Tibial nerve (tissue), 3 donors: ENCODE measurements around the gene CENPV.

ENCODE experiments used
- POLR2A ChIP-seq, 2 donors: fragments of 450-650 bp; IDR thresholded peaks; one replicate each; pipeline ENCODE4 v1.6.1; 2017; ENCODE audit warnings: antibody characterized with exemption in 2 of 2, mild to moderate bottlenecking in 2 of 2, moderate library complexity in 2 of 2
- TF ChIP-seq, protein P1 (sequence below), 5 experiments: fragments of 200-600 bp in 3 of 5; fragments of 450-650 bp in 2 of 5; sonication (generic) in 3 of 5; IDR thresholded peaks; one replicate each; pipeline ENCODE4 v1.5.1; 2016 to 2019; ENCODE audit warnings: antibody characterized with exemption in 5 of 5, mild to moderate bottlenecking in 3 of 5, moderate library complexity in 2 of 5

DNA sequence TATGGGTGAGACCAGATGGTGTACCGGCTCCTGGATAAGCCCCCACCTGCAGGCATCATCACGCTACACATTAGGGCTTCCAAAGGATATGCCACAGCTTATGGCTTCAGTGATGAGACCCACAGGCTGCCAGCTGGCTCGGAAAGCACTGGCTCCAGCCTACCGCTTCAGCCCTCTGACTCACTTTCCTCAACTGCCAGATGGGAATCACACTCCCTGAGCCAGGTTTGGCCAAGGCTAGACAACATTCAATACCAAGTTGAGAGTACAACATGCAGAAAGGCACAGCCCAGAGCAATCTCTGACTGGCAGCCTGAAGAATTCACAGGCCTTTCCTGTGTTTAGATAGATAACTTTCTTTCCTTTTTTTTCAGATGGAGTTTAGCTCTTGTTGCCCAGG lies 10.3 kb downstream of the CENPV start:
- TF ChIP-seq, protein P1, sequence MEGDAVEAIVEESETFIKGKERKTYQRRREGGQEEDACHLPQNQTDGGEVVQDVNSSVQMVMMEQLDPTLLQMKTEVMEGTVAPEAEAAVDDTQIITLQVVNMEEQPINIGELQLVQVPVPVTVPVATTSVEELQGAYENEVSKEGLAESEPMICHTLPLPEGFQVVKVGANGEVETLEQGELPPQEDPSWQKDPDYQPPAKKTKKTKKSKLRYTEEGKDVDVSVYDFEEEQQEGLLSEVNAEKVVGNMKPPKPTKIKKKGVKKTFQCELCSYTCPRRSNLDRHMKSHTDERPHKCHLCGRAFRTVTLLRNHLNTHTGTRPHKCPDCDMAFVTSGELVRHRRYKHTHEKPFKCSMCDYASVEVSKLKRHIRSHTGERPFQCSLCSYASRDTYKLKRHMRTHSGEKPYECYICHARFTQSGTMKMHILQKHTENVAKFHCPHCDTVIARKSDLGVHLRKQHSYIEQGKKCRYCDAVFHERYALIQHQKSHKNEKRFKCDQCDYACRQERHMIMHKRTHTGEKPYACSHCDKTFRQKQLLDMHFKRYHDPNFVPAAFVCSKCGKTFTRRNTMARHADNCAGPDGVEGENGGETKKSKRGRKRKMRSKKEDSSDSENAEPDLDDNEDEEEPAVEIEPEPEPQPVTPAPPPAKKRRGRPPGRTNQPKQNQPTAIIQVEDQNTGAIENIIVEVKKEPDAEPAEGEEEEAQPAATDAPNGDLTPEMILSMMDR (IDR thresholded peaks at IDR 0.05): no peak
- TF ChIP-seq POLR2A (IDR thresholded peaks at IDR 0.05): no peak
